H9 (cell line): ENCODE measurements around the gene GRK3. TPM values are rescaled to one million over a fixed set of nuclear protein-coding genes. Genes with fewer than 3 reads are reported as not detected.

Experiments
- DNase-seq: peaks from one replicate; pipeline ENCODE4 v3.0.0-alpha.2; 2017
- H2AFZ ChIP-seq: one replicate; pipeline ENCODE4 v1.6.1; 2013; ENCODE audit warnings: mild to moderate bottlenecking, low read length, control low read depth, moderate library complexity
- H2AK5ac ChIP-seq: 2 replicates; pipeline ENCODE4 v1.6.1; 2013; ENCODE audit warnings: low read length, control low read depth, mixed read lengths; ENCODE audit not compliant: insufficient read length
- H2BK120ac ChIP-seq: one replicate; pipeline ENCODE4 v1.6.1; 2013; ENCODE audit warnings: low read depth, mild to moderate bottlenecking, low read length, control low read depth, inconsistent platforms; ENCODE audit not compliant: poor library complexity, severe bottlenecking
- H2BK12ac ChIP-seq: 2 replicates; pipeline ENCODE4 v1.6.1; 2013; ENCODE audit warnings: low read length, control low read depth, mixed read lengths, low read depth; ENCODE audit not compliant: insufficient read length
- H2BK15ac ChIP-seq: 2 replicates; pipeline ENCODE4 v1.6.1; 2013; ENCODE audit warnings: low read depth, low read length, control low read depth
- H2BK20ac ChIP-seq: one replicate; pipeline ENCODE4 v1.6.1; 2013; ENCODE audit warnings: low read depth, mild to moderate bottlenecking, low read length, control low read depth, inconsistent platforms; ENCODE audit not compliant: poor library complexity, severe bottlenecking
- H2BK5ac ChIP-seq: 2 replicates; pipeline ENCODE4 v1.6.1; 2013; ENCODE audit warnings: low read length, control low read depth, mixed read lengths; ENCODE audit not compliant: insufficient read length
- H3K14ac ChIP-seq: 2 replicates; pipeline ENCODE4 v1.6.1; 2013; ENCODE audit warnings: low read length, control low read depth; ENCODE audit not compliant: insufficient read depth
- H3K18ac ChIP-seq: 2 replicates; pipeline ENCODE4 v1.6.1; 2013; ENCODE audit warnings: low read depth, mild to moderate bottlenecking, mixed read lengths, low read length, control low read depth; ENCODE audit not compliant: insufficient read length
- H3K23ac ChIP-seq: 2 replicates; pipeline ENCODE4 v1.6.1; 2013; ENCODE audit warnings: low read length, control low read depth, mixed read lengths, low read depth; ENCODE audit not compliant: insufficient read length
- H3K23me2 ChIP-seq: 2 replicates; pipeline ENCODE4 v1.6.1; 2013; ENCODE audit warnings: low read depth, mild to moderate bottlenecking, mixed read lengths, low read length, control low read depth; ENCODE audit not compliant: insufficient read length, poor library complexity, severe bottlenecking
- H3K27ac ChIP-seq: 2 replicates; pipeline ENCODE4 v1.5.1; 2013; ENCODE audit warnings: low read length, control low read depth, mixed read lengths, low read depth; ENCODE audit not compliant: insufficient read length
- H3K27me3 ChIP-seq: 2 replicates; pipeline ENCODE4 v1.6.1; 2013; ENCODE audit warnings: low read length, control low read depth, inconsistent platforms; ENCODE audit not compliant: insufficient read depth
- H3K4ac ChIP-seq: 2 replicates; pipeline ENCODE4 v1.6.1; 2013; ENCODE audit warnings: low read depth, mild to moderate bottlenecking, control low read depth, inconsistent platforms, low read length, moderate library complexity
- H3K4me1 ChIP-seq: 2 replicates; pipeline ENCODE4 v1.6.1; 2013; ENCODE audit warnings: low read length, control low read depth, inconsistent platforms; ENCODE audit not compliant: insufficient read depth
- H3K4me2 ChIP-seq: 2 replicates; pipeline ENCODE4 v1.6.1; 2013; ENCODE audit warnings: low read length, control low read depth, mixed read lengths; ENCODE audit not compliant: insufficient read length, insufficient read depth
- H3K56ac ChIP-seq: 2 replicates; pipeline ENCODE4 v1.6.1; 2013; ENCODE audit warnings: low read depth, mild to moderate bottlenecking, mixed read lengths, low read length, control low read depth; ENCODE audit not compliant: insufficient read length
- H3K79me1 ChIP-seq: 2 replicates; pipeline ENCODE4 v1.6.1; 2013; ENCODE audit warnings: low read depth, mild to moderate bottlenecking, moderate library complexity, low read length, control low read depth, inconsistent platforms; ENCODE audit not compliant: insufficient read depth, poor library complexity, severe bottlenecking
- H3K79me2 ChIP-seq: 2 replicates; pipeline ENCODE4 v1.6.1; 2013; ENCODE audit warnings: low read length, control low read depth, inconsistent platforms; ENCODE audit not compliant: insufficient read depth
- H3K9ac ChIP-seq: 2 replicates; pipeline ENCODE4 v1.6.1; 2013; ENCODE audit warnings: low read length, control low read depth, mixed read lengths; ENCODE audit not compliant: insufficient read length; ENCODE audit errors: extremely low read depth
- H3K9me3 ChIP-seq: one replicate; pipeline ENCODE4 v1.6.1; 2013; ENCODE audit warnings: low read depth, low read length, inconsistent platforms; ENCODE audit not compliant: control insufficient read depth
- H3T11ph ChIP-seq: one replicate; pipeline ENCODE4 v1.6.1; 2013; ENCODE audit warnings: mild to moderate bottlenecking, low read length, control low read depth, inconsistent platforms
- H4K20me1 ChIP-seq: one replicate; pipeline ENCODE4 v1.6.1; 2013; ENCODE audit not compliant: control insufficient read depth, insufficient read length, insufficient read depth
- H4K5ac ChIP-seq: 2 replicates; pipeline ENCODE4 v1.6.1; 2013; ENCODE audit warnings: low read depth, mild to moderate bottlenecking, mixed read lengths, low read length, control low read depth; ENCODE audit not compliant: insufficient read length
- H4K8ac ChIP-seq: replicated peaks from 2 replicates; pipeline ENCODE4 v1.6.1; 2013; ENCODE audit warnings: low read length, control low read depth, mixed read lengths, low read depth; ENCODE audit not compliant: insufficient read length
- H4K91ac ChIP-seq: 2 replicates; pipeline ENCODE4 v1.6.1; 2013; ENCODE audit warnings: low read depth, mild to moderate bottlenecking, moderate library complexity, mixed read lengths, low read length, control low read depth; ENCODE audit not compliant: insufficient read length
- H3K27ac Mint-ChIP-seq, 3 experiments: 2 replicates in 2 of 3; 3 replicates in 1 of 3; pipeline ENCODE4 v1.8.0; 2020 to 2021; ENCODE audit warnings: mixed read lengths in 3 of 3, mild to moderate bottlenecking in 1 of 3, moderate library complexity in 1 of 3
- H3K27me3 Mint-ChIP-seq: 2 replicates; pipeline ENCODE4 v1.8.0; 2021; ENCODE audit warnings: low read depth, mild to moderate bottlenecking, moderate library complexity, mixed read lengths
- H3K36me3 Mint-ChIP-seq, 3 experiments: 2 replicates in 2 of 3; 3 replicates in 1 of 3; pipeline ENCODE4 v1.8.0; 2020 to 2021; ENCODE audit warnings: low read depth in 3 of 3, mixed read lengths in 3 of 3; ENCODE audit not compliant: insufficient read depth in 1 of 3
- H3K4me1 Mint-ChIP-seq, 2 experiments: 2 replicates each; pipeline ENCODE4 v1.8.0; 2020; ENCODE audit warnings: mixed read lengths in 2 of 2
- H3K4me3 Mint-ChIP-seq, 2 experiments: 2 replicates in 1 of 2; 3 replicates in 1 of 2; pipeline ENCODE4 v1.8.0; 2020 to 2021; ENCODE audit warnings: mild to moderate bottlenecking in 2 of 2, mixed read lengths in 2 of 2, moderate library complexity in 1 of 2
- H3K9me3 Mint-ChIP-seq, 2 experiments: 2 replicates in 1 of 2; 3 replicates in 1 of 2; pipeline ENCODE4 v1.8.0; 2020; ENCODE audit warnings: mild to moderate bottlenecking in 2 of 2, mixed read lengths in 2 of 2, moderate library complexity in 1 of 2
- WGBS: extraction: QIAGEN DNeasy Blood & Tissue Kit; methylation state at CpG from one replicate; pipeline ENCODE4 v1.1.7; 2013; ENCODE audit warnings: missing lambda C conversion rate, low lambda C conversion rate, mixed read lengths; ENCODE audit not compliant: insufficient read length; ENCODE audit errors: extremely low coverage; 5-methylcytosine and 5-hydroxymethylcytosine counted together
- total RNA-seq: library from RNA; stranded (reverse); gene quantifications from 2 replicates; pipeline ENCODE4 v1.2.1, GENCODE V29; 2021
- TF ChIP-seq, protein P1 (sequence below): fragments of 200-600 bp; sonication (generic); conservative IDR thresholded peaks from 3 replicates; pipeline ENCODE4 v1.8.0; 2021; ENCODE audit warnings: antibody characterized with exemption, mild to moderate bottlenecking

GRK3 gene
- total RNA-seq, 1 experiment from 2014 or later: 23.9 TPM

- Histone ChIP-seq H3K4ac (no peak overlapping the region), H3K79me2 (no peaks in the 10 kb centered on the region), H3K23me2 (no peaks in the 10 kb centered on the region), H4K8ac (no peak overlapping the region), H3K27ac (no peak overlapping the region), H3T11ph (no peak overlapping the region), H4K20me1 (no peaks in the 10 kb centered on the region), H2AFZ (no peak overlapping the region), H4K91ac (no peak overlapping the region), H3K9me3 (no peaks in the 10 kb centered on the region), H4K5ac (no peak overlapping the region), H2BK12ac (no peak overlapping the region), H3K14ac (no peak overlapping the region), H2BK15ac (no peak overlapping the region), H2BK20ac (no peak overlapping the region), H3K27me3 (no peaks in the 10 kb centered on the region), H3K18ac (no peak overlapping the region), H3K79me1 (no peaks in the 10 kb centered on the region), H2AK5ac (no peak overlapping the region), H2BK120ac (no peak overlapping the region), H2BK5ac (no peak overlapping the region), H3K4me2 (no peak overlapping the region), H3K9ac (no peak overlapping the region), H3K23ac (no peak overlapping the region), H3K4me1 (peaks cover 2% of the 10 kb centered on the region; the same call in 1 of the 2 replicates), H3K56ac (no peak overlapping the region)
- Mint-ChIP-seq H3K27ac (no peak overlapping the region), H3K36me3 (peaks cover 2 to 23% (median 15%) of the 10 kb centered on the region in 3 experiments; a peak in 6 of 7 replicates), H3K4me1 (peaks cover 6 to 11% of the 10 kb centered on the region in 2 experiments; a peak in 3 of 4 replicates), H3K27me3 (no peaks in the 10 kb centered on the region), H3K9me3 (no peaks in the 10 kb centered on the region), H3K4me3 (no peak overlapping the region)
- no peak for DNase-seq
- TF ChIP-seq, protein P1, sequence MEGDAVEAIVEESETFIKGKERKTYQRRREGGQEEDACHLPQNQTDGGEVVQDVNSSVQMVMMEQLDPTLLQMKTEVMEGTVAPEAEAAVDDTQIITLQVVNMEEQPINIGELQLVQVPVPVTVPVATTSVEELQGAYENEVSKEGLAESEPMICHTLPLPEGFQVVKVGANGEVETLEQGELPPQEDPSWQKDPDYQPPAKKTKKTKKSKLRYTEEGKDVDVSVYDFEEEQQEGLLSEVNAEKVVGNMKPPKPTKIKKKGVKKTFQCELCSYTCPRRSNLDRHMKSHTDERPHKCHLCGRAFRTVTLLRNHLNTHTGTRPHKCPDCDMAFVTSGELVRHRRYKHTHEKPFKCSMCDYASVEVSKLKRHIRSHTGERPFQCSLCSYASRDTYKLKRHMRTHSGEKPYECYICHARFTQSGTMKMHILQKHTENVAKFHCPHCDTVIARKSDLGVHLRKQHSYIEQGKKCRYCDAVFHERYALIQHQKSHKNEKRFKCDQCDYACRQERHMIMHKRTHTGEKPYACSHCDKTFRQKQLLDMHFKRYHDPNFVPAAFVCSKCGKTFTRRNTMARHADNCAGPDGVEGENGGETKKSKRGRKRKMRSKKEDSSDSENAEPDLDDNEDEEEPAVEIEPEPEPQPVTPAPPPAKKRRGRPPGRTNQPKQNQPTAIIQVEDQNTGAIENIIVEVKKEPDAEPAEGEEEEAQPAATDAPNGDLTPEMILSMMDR: no peak
- WGBS: no CpG with 5 or more reads among the region's 2 CpGs
Observed at GRCh38 chr22:25696763-25697162, 132.3 kb downstream of the GRK3 start.
